Endothelial cell of umbilical vein (primary cell): ENCODE measurements around the gene C1orf105. TPM values are rescaled to one million over a fixed set of nuclear protein-coding genes. Genes with fewer than 3 reads are reported as not detected.
A peak's percentile ranks its signal among the peaks of the same experiment; 100 is the strongest.

Source experiments
- BruUV-seq: library from RNA; stranded (reverse); fragments of 400-500 nt; replicated peaks from 2 replicates; lab custom pipeline; 2021; lab: Mats Ljungman, UMichigan
- CTCF ChIA-PET: fragments of 300-600, 350-600 bp; sonication (Branson Sonifier 250); formaldehyde crosslinking; loops from one replicate; lab custom pipeline; 2021; ENCODE audit warnings: antibody characterized with exemption, inconsistent platforms; lab: Charles Lee
- POLR2A ChIA-PET: fragments of 300-600, 350-600 bp; sonication (Branson Sonifier 250); formaldehyde crosslinking; loops from one replicate; lab custom pipeline; 2021; ENCODE audit warnings: antibody characterized with exemption, inconsistent platforms; lab: Charles Lee
- DNase-seq: peaks from one replicate; pipeline ENCODE4 v3.0.0-alpha.2; 2011; ENCODE audit warnings: low read depth, low spot score
- FAIRE-seq: peaks from 2 replicates; lab custom pipeline; 2011; peaks lifted over from hg19 to GRCh38; lab: Jason Lieb, UNC
- H2AFZ ChIP-seq: 2 replicates; pipeline ENCODE4 v1.6.0; 2012; ENCODE audit warnings: low read depth, low read length, control low read depth, inconsistent platforms
- H3K27ac ChIP-seq: 2 replicates; pipeline ENCODE4 v1.5.1; 2011; ENCODE audit warnings: low read depth, mild to moderate bottlenecking, control low read depth, low read length, moderate library complexity; ENCODE audit not compliant: insufficient read depth
- H3K27me3 ChIP-seq, 2 experiments: 2 replicates each; pipeline versions ENCODE4 v1.6.0 to v1.6.1; 2011; ENCODE audit warnings: low read length in 2 of 2, mixed read lengths in 1 of 2; ENCODE audit not compliant: control insufficient read depth in 2 of 2, insufficient read depth in 2 of 2
- H3K36me3 ChIP-seq, 2 experiments: 2 replicates in 1 of 2; 3 replicates in 1 of 2; pipeline ENCODE4 v1.5.1; 2011; ENCODE audit warnings: low read length in 2 of 2, mild to moderate bottlenecking in 1 of 2, moderate library complexity in 1 of 2; ENCODE audit not compliant: control insufficient read depth in 2 of 2, insufficient read depth in 2 of 2; ENCODE audit errors: extremely low read depth in 1 of 2
- H3K4me1 ChIP-seq: 3 replicates; pipeline ENCODE4 v1.5.1; 2011; ENCODE audit warnings: mild to moderate bottlenecking, low read length; ENCODE audit not compliant: control insufficient read depth, insufficient read depth; ENCODE audit errors: extremely low read depth
- H3K4me2 ChIP-seq: 2 replicates; pipeline ENCODE4 v1.6.1; 2011; ENCODE audit warnings: low read length, control low read depth, mixed read lengths; ENCODE audit not compliant: insufficient read depth
- H3K4me3 ChIP-seq, 3 experiments: fragments of 200-600 bp in 1 of 3; sonication (generic), shearing (Covaris generic) in 1 of 3; replicated peaks in 1 of 3; 2 replicates each; pipeline ENCODE4 v1.5.1; 2011 to 2016; ENCODE audit warnings: control low read depth in 3 of 3, low read length in 3 of 3, mild to moderate bottlenecking in 2 of 3, inconsistent platforms in 1 of 3, low read depth in 1 of 3, moderate library complexity in 1 of 3; ENCODE audit not compliant: insufficient read depth in 1 of 3
- H3K79me2 ChIP-seq: 2 replicates; pipeline ENCODE4 v1.6.0; 2012; ENCODE audit warnings: low read length, inconsistent platforms; ENCODE audit not compliant: control insufficient read depth, insufficient read depth
- H3K9ac ChIP-seq: replicated peaks from 2 replicates; pipeline ENCODE3; 2011; ENCODE audit warnings: low read length, control low read depth; ENCODE audit not compliant: insufficient read depth; ENCODE audit errors: extremely low read depth
- H3K9me1 ChIP-seq: replicated peaks from 3 replicates; pipeline ENCODE4 v1.6.0; 2011; ENCODE audit warnings: mild to moderate bottlenecking, low read length; ENCODE audit not compliant: control insufficient read depth, insufficient read depth; ENCODE audit errors: extremely low read depth
- H3K9me3 ChIP-seq: replicated peaks from 2 replicates; pipeline ENCODE4 v1.5.1; 2012; ENCODE audit warnings: low read length, inconsistent platforms; ENCODE audit not compliant: control insufficient read depth, insufficient read depth
- H4K20me1 ChIP-seq: replicated peaks from 2 replicates; pipeline ENCODE3; 2011; ENCODE audit warnings: mild to moderate bottlenecking, low read length; ENCODE audit not compliant: control insufficient read depth, insufficient read depth; ENCODE audit errors: extremely low read depth
- CTCF ChIP-seq, 2 donors: IDR thresholded peaks; 1 replicate in 1 of 2; 2 replicates in 1 of 2; pipeline ENCODE4 v1.5.1; 2011; ENCODE audit warnings: low read length in 2 of 2, mild to moderate bottlenecking in 2 of 2, moderate library complexity in 2 of 2, control low read depth in 1 of 2, inconsistent platforms in 1 of 2, low read depth in 1 of 2; ENCODE audit not compliant: insufficient read depth in 1 of 2; ENCODE audit errors: extremely low read depth in 1 of 2
- EZH2 ChIP-seq: IDR thresholded peaks from 2 replicates; pipeline ENCODE4 v1.6.1; 2012; ENCODE audit warnings: borderline replicate concordance, low read depth, mild to moderate bottlenecking, moderate library complexity, low read length, inconsistent platforms; ENCODE audit not compliant: severe bottlenecking
- FOS ChIP-seq: IDR thresholded peaks from 2 replicates; pipeline ENCODE4 v1.6.1; 2011; ENCODE audit warnings: mild to moderate bottlenecking, low read length, moderate library complexity, borderline replicate concordance; ENCODE audit not compliant: insufficient read depth
- GATA2 ChIP-seq: IDR thresholded peaks from 2 replicates; pipeline ENCODE4 v1.7.0; 2011; ENCODE audit warnings: low read depth, mild to moderate bottlenecking, moderate library complexity, mixed read lengths, low read length; ENCODE audit not compliant: insufficient read length, insufficient read depth
- JUN ChIP-seq: IDR thresholded peaks from 2 replicates; pipeline ENCODE4 v1.6.1; 2011; ENCODE audit warnings: borderline replicate concordance, low read depth; ENCODE audit not compliant: insufficient read length, insufficient read depth
- MAX ChIP-seq: IDR thresholded peaks from 2 replicates; pipeline ENCODE4 v1.6.1; 2011; ENCODE audit not compliant: insufficient read depth, insufficient read length
- MYC ChIP-seq: IDR thresholded peaks from one replicate; pipeline ENCODE4 v1.6.1; 2011; ENCODE audit warnings: mild to moderate bottlenecking, low read depth, low read length
- POLR2A ChIP-seq: IDR thresholded peaks from 2 replicates; pipeline ENCODE4 v1.6.1; 2012; ENCODE audit warnings: low read depth, mild to moderate bottlenecking, control low read depth, low read length
- POLR2AphosphoS5 ChIP-seq: IDR thresholded peaks from 2 replicates; pipeline ENCODE4 v1.6.1; 2012; ENCODE audit warnings: low read depth, mild to moderate bottlenecking, control low read depth, low read length, moderate library complexity; ENCODE audit not compliant: insufficient read depth
- dilution Hi-C: fragments of 300-500 bp; cut with MboI; formaldehyde crosslinking; loops from one replicate; pipeline ENCODE4 v1.15.0; 2019; ENCODE audit warnings: low sequenced_read_pairs; ENCODE audit not compliant: extremely low pct_ligation_motif_present
- intact Hi-C: fragments of 100-400 bp; cut with micrococcal nuclease; formaldehyde crosslinking; loops from one replicate; pipeline ENCODE4 v1.10.0; 2022
- polyA plus RNA-seq, 4 experiments: library from polyadenylated mRNA; depleted of rRNA in 3 of 4; stranded (reverse) in 3 of 4; unstranded in 1 of 4; fragments of >200 nt; gene quantifications; 2 replicates each; pipeline versions ENCODE4 v1.2.1 to v1.2.3, GENCODE V29; 2011 to 2012; ENCODE audit warnings: missing spikeins in 1 of 4
- total RNA-seq: library from RNA; stranded (reverse); gene quantifications from 2 replicates; pipeline ENCODE4 v1.2.3, GENCODE V29; 2021

The C1orf105 gene
- total and polyA plus RNA-seq, 2 donors (not counting 3 experiments of a cell fraction or from before 2014, with no cell fraction given), result not detected

- Histone ChIP-seq H3K4me2 (no peak overlapping the region), H2AFZ (peak overlapping the region; percentile 30), H4K20me1 (no peaks in the 10 kb centered on the region), H3K9ac (no peak overlapping the region), H3K27ac (no peak overlapping the region), H3K9me3 (no peaks in the 10 kb centered on the region), H3K4me3 (no peak overlapping the region), H3K9me1 (no peaks in the 10 kb centered on the region), H3K4me1 (peaks cover 22% of the 10 kb centered on the region), H3K27me3 (no peaks in the 10 kb centered on the region), H3K79me2 (no peaks in the 10 kb centered on the region), H3K36me3 (no peaks in the 10 kb centered on the region)
- no peak for FAIRE-seq
- BruUV-seq, result no TSS peak
- dilution Hi-C loops, result no loop called here
- TF ChIP-seq MAX, result no peak
- TF ChIP-seq CTCF (IDR thresholded peaks at IDR 0.05; ENCODE audit: extremely low read depth in 1 of 2, insufficient read depth in 1 of 2, low read depth in 1 of 2, low read length in 2 of 2), result no peak
- no peak for TF ChIP-seq JUN
- no peak for TF ChIP-seq POLR2A
- no peak for TF ChIP-seq GATA2
- no peak for TF ChIP-seq FOS
- TF ChIP-seq EZH2, result no peak
- TF ChIP-seq MYC, result no peak
- no peak for TF ChIP-seq POLR2AphosphoS5
- intact Hi-C loops, result loop anchor here (1.0 to 5.0 kb wide), 3 partner anchors 83 to 269 kb away; partner anchors contain the start of gene SUCO
- DNase-seq, result peak; percentile 6
- CTCF ChIA-PET, result interaction anchor here (0.7 to 3.6 kb wide), 15 partner anchors 8 to 448 kb away, joined by 3 to 61 read pairs (median 3); partner anchors contain the start of gene SUCO
- POLR2A ChIA-PET, result no interaction called here
Measured at GRCh38 chr1:172450524-172450885, 30.0 kb downstream of the C1orf105 start.
